ENCODE results near the gene GSTCD. TPM values are rescaled to one million over a fixed set of nuclear protein-coding genes. Genes with fewer than 3 reads are reported as not detected.

The GSTCD gene
- total and polyA plus RNA-seq, 9 of the 15 experiments (the other 6 are each of a cell fraction or from before 2014, with no cell fraction given): 4.5 to 36.3 (median 16.0) TPM

DNA sequence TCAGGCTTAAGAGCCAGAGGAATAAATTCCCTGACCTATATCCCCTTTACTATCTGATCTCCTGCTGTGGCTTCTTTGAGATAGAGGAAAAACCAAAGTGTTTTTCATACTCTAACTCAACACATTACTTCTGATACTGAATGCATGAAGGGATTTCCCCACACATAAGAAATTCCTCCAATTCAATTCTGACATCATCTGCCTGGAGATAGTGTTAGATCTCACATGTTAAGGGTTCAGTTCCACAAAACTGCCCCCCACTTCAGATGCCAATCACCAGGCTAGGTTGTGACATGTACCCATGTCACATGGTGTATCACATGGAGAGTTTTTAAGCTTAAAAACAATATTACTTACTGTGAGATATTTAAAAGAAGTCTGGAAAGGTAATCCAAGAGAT lies 46.8 kb downstream of the GSTCD start (continued):
- TF ChIP-seq ESRRA (IDR thresholded peaks at IDR 0.05; ENCODE audit: borderline replicate concordance, low read depth) (no peak), ZNF274 (IDR thresholded peaks at IDR 0.05; ENCODE audit: borderline replicate concordance, low read depth, low read length) (no peak), ZNF212 (CRISPR knock-in tag; IDR thresholded peaks at IDR 0.05) (no peak), NFXL1 (CRISPR knock-in tag; IDR thresholded peaks at IDR 0.05) (no peak), TFAM (CRISPR knock-in tag; conservative IDR thresholded peaks at IDR 0.05) (no peak)
- TF ChIP-seq, protein P1, sequence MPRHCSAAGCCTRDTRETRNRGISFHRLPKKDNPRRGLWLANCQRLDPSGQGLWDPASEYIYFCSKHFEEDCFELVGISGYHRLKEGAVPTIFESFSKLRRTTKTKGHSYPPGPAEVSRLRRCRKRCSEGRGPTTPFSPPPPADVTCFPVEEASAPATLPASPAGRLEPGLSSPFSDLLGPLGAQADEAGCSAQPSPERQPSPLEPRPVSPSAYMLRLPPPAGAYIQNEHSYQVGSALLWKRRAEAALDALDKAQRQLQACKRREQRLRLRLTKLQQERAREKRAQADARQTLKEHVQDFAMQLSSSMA (CRISPR knock-in tag; IDR thresholded peaks at IDR 0.05): no peak
- TF ChIP-seq, protein P2, sequence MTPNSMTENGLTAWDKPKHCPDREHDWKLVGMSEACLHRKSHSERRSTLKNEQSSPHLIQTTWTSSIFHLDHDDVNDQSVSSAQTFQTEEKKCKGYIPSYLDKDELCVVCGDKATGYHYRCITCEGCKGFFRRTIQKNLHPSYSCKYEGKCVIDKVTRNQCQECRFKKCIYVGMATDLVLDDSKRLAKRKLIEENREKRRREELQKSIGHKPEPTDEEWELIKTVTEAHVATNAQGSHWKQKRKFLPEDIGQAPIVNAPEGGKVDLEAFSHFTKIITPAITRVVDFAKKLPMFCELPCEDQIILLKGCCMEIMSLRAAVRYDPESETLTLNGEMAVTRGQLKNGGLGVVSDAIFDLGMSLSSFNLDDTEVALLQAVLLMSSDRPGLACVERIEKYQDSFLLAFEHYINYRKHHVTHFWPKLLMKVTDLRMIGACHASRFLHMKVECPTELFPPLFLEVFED (CRISPR knock-in tag; conservative IDR thresholded peaks at IDR 0.05): no peak

DNA sequence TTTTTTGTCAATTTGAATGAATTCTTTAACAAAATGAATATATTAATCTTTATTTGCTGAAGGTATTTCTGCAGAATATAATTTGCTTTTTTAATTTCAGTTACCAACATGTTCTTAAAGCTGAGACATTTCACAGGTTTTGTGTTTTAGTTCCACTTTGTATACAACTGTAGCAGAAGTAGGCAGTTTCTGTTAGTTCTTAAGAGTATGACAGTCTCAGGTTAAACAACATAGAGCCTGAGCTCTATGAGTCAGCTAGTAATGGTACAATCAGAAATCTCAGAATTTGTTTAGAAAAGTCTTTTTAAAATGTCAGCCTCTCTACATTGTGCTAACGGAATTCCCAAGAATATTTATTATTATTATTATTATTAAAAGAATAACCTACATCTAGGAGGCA lies 50.4 kb downstream of the GSTCD start:
- no peak for ATAC-seq
- Histone ChIP-seq H3K9me3 (replicated peaks; ENCODE audit: control insufficient read depth, insufficient read depth, low read depth, low read length) (no peaks in the 10 kb centered on the region), H3K79me2 (ENCODE audit: control insufficient read depth, insufficient read depth, low read length) (no peaks in the 10 kb centered on the region), H3K4me2 (ENCODE audit: insufficient read depth, low read length) (no peak overlapping the region), H4K20me1 (replicated peaks; ENCODE audit: control insufficient read depth, insufficient read depth, low read length) (no peaks in the 10 kb centered on the region), H3K36me3 (ENCODE audit: control insufficient read depth, insufficient read depth, low read length) (no peaks in the 10 kb centered on the region), H3K9ac (ENCODE audit: insufficient read depth in 1 of 2, low read depth in 2 of 2, low read length in 2 of 2) (no peak overlapping the region), H3K4me3 (no peak overlapping the region), H3K9me1 (ENCODE audit: control insufficient read depth, insufficient read depth, low read length) (no peaks in the 10 kb centered on the region), H3K27ac (ENCODE audit: extremely low read depth, low read depth, low read length) (no peak overlapping the region), H3K27me3 (ENCODE audit: control insufficient read depth in 2 of 2, insufficient read depth in 2 of 2, low read length in 2 of 2) (no peaks in the 10 kb centered on the region), H3K4me1 (replicated peaks in 1 of 2; ENCODE audit: control insufficient read depth in 2 of 2, insufficient read depth in 2 of 2, low read length in 2 of 2) (no peaks in the 10 kb centered on the region), H2AFZ (ENCODE audit: low read depth, low read length) (no peak overlapping the region)
- no peak for DNase-seq (ENCODE audit: extremely low read depth in 1 of 4, low spot score in 3 of 4)
- in situ Hi-C loops (cut with MboI): no loop called here
- ChIA-PET CTCF (ENCODE audit: low intra/inter-chr PET ratio) (no interaction called here), POLR2A (no interaction called here)
- WGBS (ENCODE audit: insufficient coverage, low coverage, missing lambda C conversion rate): 89% methylated on average over 1 of the region's 1 CpG
- intact Hi-C loops (cut with micrococcal nuclease): no loop called here
- no TSS peak for BruUV-seq (replicated peaks)
- no peak for FAIRE-seq
- TF ChIP-seq, protein P3, sequence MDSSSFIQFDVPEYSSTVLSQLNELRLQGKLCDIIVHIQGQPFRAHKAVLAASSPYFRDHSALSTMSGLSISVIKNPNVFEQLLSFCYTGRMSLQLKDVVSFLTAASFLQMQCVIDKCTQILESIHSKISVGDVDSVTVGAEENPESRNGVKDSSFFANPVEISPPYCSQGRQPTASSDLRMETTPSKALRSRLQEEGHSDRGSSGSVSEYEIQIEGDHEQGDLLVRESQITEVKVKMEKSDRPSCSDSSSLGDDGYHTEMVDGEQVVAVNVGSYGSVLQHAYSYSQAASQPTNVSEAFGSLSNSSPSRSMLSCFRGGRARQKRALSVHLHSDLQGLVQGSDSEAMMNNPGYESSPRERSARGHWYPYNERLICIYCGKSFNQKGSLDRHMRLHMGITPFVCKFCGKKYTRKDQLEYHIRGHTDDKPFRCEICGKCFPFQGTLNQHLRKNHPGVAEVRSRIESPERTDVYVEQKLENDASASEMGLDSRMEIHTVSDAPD (CRISPR knock-in tag; IDR thresholded peaks at IDR 0.05): no peak
- TF ChIP-seq ZNF668 (CRISPR knock-in tag; IDR thresholded peaks at IDR 0.05): no peak
- TF ChIP-seq, protein P4, sequence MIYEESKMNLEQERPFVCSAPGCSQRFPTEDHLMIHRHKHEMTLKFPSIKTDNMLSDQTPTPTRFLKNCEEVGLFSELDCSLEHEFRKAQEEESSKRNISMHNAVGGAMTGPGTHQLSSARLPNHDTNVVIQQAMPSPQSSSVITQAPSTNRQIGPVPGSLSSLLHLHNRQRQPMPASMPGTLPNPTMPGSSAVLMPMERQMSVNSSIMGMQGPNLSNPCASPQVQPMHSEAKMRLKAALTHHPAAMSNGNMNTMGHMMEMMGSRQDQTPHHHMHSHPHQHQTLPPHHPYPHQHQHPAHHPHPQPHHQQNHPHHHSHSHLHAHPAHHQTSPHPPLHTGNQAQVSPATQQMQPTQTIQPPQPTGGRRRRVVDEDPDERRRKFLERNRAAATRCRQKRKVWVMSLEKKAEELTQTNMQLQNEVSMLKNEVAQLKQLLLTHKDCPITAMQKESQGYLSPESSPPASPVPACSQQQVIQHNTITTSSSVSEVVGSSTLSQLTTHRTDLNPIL (CRISPR knock-in tag; IDR thresholded peaks at IDR 0.05): no peak
- TF ChIP-seq, protein P5, sequence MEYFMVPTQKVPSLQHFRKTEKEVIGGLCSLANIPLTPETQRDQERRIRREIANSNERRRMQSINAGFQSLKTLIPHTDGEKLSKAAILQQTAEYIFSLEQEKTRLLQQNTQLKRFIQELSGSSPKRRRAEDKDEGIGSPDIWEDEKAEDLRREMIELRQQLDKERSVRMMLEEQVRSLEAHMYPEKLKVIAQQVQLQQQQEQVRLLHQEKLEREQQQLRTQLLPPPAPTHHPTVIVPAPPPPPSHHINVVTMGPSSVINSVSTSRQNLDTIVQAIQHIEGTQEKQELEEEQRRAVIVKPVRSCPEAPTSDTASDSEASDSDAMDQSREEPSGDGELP (CRISPR knock-in tag; IDR thresholded peaks at IDR 0.05; ENCODE audit: borderline replicate concordance): no peak
- TF ChIP-seq, protein P6, sequence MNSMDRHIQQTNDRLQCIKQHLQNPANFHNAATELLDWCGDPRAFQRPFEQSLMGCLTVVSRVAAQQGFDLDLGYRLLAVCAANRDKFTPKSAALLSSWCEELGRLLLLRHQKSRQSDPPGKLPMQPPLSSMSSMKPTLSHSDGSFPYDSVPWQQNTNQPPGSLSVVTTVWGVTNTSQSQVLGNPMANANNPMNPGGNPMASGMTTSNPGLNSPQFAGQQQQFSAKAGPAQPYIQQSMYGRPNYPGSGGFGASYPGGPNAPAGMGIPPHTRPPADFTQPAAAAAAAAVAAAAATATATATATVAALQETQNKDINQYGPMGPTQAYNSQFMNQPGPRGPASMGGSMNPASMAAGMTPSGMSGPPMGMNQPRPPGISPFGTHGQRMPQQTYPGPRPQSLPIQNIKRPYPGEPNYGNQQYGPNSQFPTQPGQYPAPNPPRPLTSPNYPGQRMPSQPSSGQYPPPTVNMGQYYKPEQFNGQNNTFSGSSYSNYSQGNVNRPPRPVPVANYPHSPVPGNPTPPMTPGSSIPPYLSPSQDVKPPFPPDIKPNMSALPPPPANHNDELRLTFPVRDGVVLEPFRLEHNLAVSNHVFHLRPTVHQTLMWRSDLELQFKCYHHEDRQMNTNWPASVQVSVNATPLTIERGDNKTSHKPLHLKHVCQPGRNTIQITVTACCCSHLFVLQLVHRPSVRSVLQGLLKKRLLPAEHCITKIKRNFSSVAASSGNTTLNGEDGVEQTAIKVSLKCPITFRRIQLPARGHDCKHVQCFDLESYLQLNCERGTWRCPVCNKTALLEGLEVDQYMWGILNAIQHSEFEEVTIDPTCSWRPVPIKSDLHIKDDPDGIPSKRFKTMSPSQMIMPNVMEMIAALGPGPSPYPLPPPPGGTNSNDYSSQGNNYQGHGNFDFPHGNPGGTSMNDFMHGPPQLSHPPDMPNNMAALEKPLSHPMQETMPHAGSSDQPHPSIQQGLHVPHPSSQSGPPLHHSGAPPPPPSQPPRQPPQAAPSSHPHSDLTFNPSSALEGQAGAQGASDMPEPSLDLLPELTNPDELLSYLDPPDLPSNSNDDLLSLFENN (IDR thresholded peaks at IDR 0.05; ENCODE audit: low read depth in 2 of 2, low read length in 2 of 2): no peak
